ENCODE data around the gene HEXB. TPM values are rescaled to one million over a fixed set of nuclear protein-coding genes. Genes with fewer than 3 reads are reported as not detected.
"Not testable (repeated sequence)": the region's sequence is repeated elsewhere in the genome, so short reads cannot be mapped to it uniquely, and the experiment has no call there.

The HEXB gene
- total and polyA plus RNA-seq, 2 of the 13 experiments (the other 11 are each of a cell fraction or from before 2014, with no cell fraction given), result 100 to 104 TPM

- H3K9me3 ChIP-seq (ENCODE audit: low read length); BruUV-seq (replicated peaks); H3K79me2 ChIP-seq (ENCODE audit: insufficient read depth, low read length); H3K4me3 ChIP-seq (replicated peaks in 1 of 3; ENCODE audit: insufficient read depth in 1 of 3, low read depth in 2 of 3, low read length in 3 of 3); FAIRE-seq; DNase-seq (ENCODE audit: low spot score); ATAC-seq; H3K9ac ChIP-seq (ENCODE audit: insufficient read depth, low read depth, low read length); H3K27me3 ChIP-seq (ENCODE audit: control insufficient read depth in 1 of 2, insufficient read depth in 2 of 2, low read length in 2 of 2); POLR2A ChIA-PET; H2AFZ ChIP-seq (ENCODE audit: low read length); H3K27ac ChIP-seq (ENCODE audit: extremely low read length, insufficient read depth, low read length); H4K20me1 ChIP-seq (ENCODE audit: insufficient read depth, low read length); H3K4me2 ChIP-seq (ENCODE audit: low read depth, low read length); H3K36me3 ChIP-seq (replicated peaks in 1 of 2; ENCODE audit: control insufficient read depth in 1 of 2, insufficient read depth in 2 of 2, low read length in 2 of 2); CTCF ChIA-PET (ENCODE audit: low intra/inter-chr PET ratio, low total read pairs): not testable (repeated sequence)
- intact Hi-C loops (cut with micrococcal nuclease; ENCODE audit: unreplicated experiment) (loop anchor here (10.0 kb wide), 1 partner anchor 268 kb away; no protein-coding TSS in a partner anchor), in situ Hi-C loops (cut with HindIII; ENCODE audit: extremely low pct_ligation_motif_present, low pct_unique_long_range_greater_than_20kb) (loop anchor here (25.0 kb wide), 1 partner anchor 836 kb away; the partner anchor contains the start of genes CERT1 and POLK)
- peaks cover 32% of the 10 kb centered on the region for H3K4me1 ChIP-seq (ENCODE audit: insufficient read depth, low read length)
- 59% methylated on average over 6 of the region's 6 CpGs for WGBS (ENCODE audit: low lambda C conversion rate)
Observed at GRCh38 chr5:74676466-74676865, 8.6 kb upstream of the HEXB start.

GRCh38 chr5:74678123-74678522 lies 6.9 kb upstream of the HEXB start:
- H3K9me3 ChIP-seq (ENCODE audit: low read length); H4K20me1 ChIP-seq (ENCODE audit: insufficient read depth, low read length); BruUV-seq (replicated peaks); H3K4me3 ChIP-seq (replicated peaks in 1 of 3; ENCODE audit: insufficient read depth in 1 of 3, low read depth in 2 of 3, low read length in 3 of 3); H3K27me3 ChIP-seq (ENCODE audit: control insufficient read depth in 1 of 2, insufficient read depth in 2 of 2, low read length in 2 of 2); H3K4me2 ChIP-seq (ENCODE audit: low read depth, low read length); H3K9ac ChIP-seq (ENCODE audit: insufficient read depth, low read depth, low read length); H3K27ac ChIP-seq (ENCODE audit: extremely low read length, insufficient read depth, low read length); DNase-seq (ENCODE audit: low spot score); H3K36me3 ChIP-seq (replicated peaks in 1 of 2; ENCODE audit: control insufficient read depth in 1 of 2, insufficient read depth in 2 of 2, low read length in 2 of 2); ATAC-seq; H2AFZ ChIP-seq (ENCODE audit: low read length); CTCF ChIA-PET (ENCODE audit: low intra/inter-chr PET ratio, low total read pairs); H3K79me2 ChIP-seq (ENCODE audit: insufficient read depth, low read length); FAIRE-seq; POLR2A ChIA-PET: not testable (repeated sequence)
- 75% methylated on average over 3 of the region's 3 CpGs for WGBS (ENCODE audit: low lambda C conversion rate)
- in situ Hi-C loops (cut with HindIII; ENCODE audit: extremely low pct_ligation_motif_present, low pct_unique_long_range_greater_than_20kb) (loop anchor here (25.0 kb wide), 1 partner anchor 834 kb away; the partner anchor contains the start of genes CERT1 and POLK), intact Hi-C loops (cut with micrococcal nuclease; ENCODE audit: unreplicated experiment) (loop anchor here (10.0 kb wide), 1 partner anchor 267 kb away; no protein-coding TSS in a partner anchor)
- peaks cover 26% of the 10 kb centered on the region for H3K4me1 ChIP-seq (ENCODE audit: insufficient read depth, low read length)

GRCh38 chr5:74679300-74679699 lies 5.7 kb upstream of the HEXB start:
- H4K20me1 ChIP-seq (ENCODE audit: insufficient read depth, low read length); H3K27me3 ChIP-seq (ENCODE audit: control insufficient read depth in 1 of 2, insufficient read depth in 2 of 2, low read length in 2 of 2); H3K9ac ChIP-seq (ENCODE audit: insufficient read depth, low read depth, low read length); H3K79me2 ChIP-seq (ENCODE audit: insufficient read depth, low read length); H3K36me3 ChIP-seq (replicated peaks in 1 of 2; ENCODE audit: control insufficient read depth in 1 of 2, insufficient read depth in 2 of 2, low read length in 2 of 2); DNase-seq (ENCODE audit: low spot score); H3K4me3 ChIP-seq (replicated peaks in 1 of 3; ENCODE audit: insufficient read depth in 1 of 3, low read depth in 2 of 3, low read length in 3 of 3); CTCF ChIA-PET (ENCODE audit: low intra/inter-chr PET ratio, low total read pairs); BruUV-seq (replicated peaks); FAIRE-seq; H2AFZ ChIP-seq (ENCODE audit: low read length); H3K27ac ChIP-seq (ENCODE audit: extremely low read length, insufficient read depth, low read length); ATAC-seq; H3K4me2 ChIP-seq (ENCODE audit: low read depth, low read length); H3K9me3 ChIP-seq (ENCODE audit: low read length); POLR2A ChIA-PET: not testable (repeated sequence)
- in situ Hi-C loops (cut with HindIII; ENCODE audit: extremely low pct_ligation_motif_present, low pct_unique_long_range_greater_than_20kb) (loop anchor here (25.0 kb wide), 1 partner anchor 833 kb away; the partner anchor contains the start of genes CERT1 and POLK), intact Hi-C loops (cut with micrococcal nuclease; ENCODE audit: unreplicated experiment) (loop anchor here (10.0 kb wide), 1 partner anchor 266 kb away; no protein-coding TSS in a partner anchor)
- H3K4me1 ChIP-seq (ENCODE audit: insufficient read depth, low read length), result peaks cover 16% of the 10 kb centered on the region
- WGBS (ENCODE audit: low lambda C conversion rate), result 57% methylated on average over 3 of the region's 3 CpGs

Data from HepG2 (cell line).